Karpas-422 (cell line): Measurements from ENCODE around the gene PLEKHG4. TPM values are rescaled to one million over a fixed set of nuclear protein-coding genes. Genes with fewer than 3 reads are reported as not detected.
A peak's percentile ranks its signal among the peaks of the same experiment; 100 is the strongest.

Source experiments
- DNase-seq: peaks from one replicate; pipeline ENCODE4 v3.0.0-alpha.2; 2015
- H2AFZ ChIP-seq: fragments of 200-600 bp; sonication (generic); 2 replicates; pipeline ENCODE4 v1.6.1; 2014; ENCODE audit warnings: antibody characterized with exemption, low read length, mixed read lengths
- H3K27ac ChIP-seq: fragments of 200-600 bp; sonication (generic); 2 replicates; pipeline ENCODE4 v1.5.1; 2014; ENCODE audit warnings: mild to moderate bottlenecking, low read length, moderate library complexity
- H3K27me3 ChIP-seq: fragments of 200-600 bp; sonication (generic); 2 replicates; pipeline ENCODE4 v1.6.1; 2014; ENCODE audit warnings: low read length, mixed read lengths
- H3K36me3 ChIP-seq: fragments of 200-600 bp; sonication (generic); 2 replicates; pipeline ENCODE4 v1.6.1; 2014; ENCODE audit warnings: low read length, mixed read lengths; ENCODE audit not compliant: insufficient read depth
- H3K4me1 ChIP-seq: fragments of 200-600 bp; sonication (generic); 2 replicates; pipeline ENCODE4 v1.6.1; 2014; ENCODE audit warnings: mild to moderate bottlenecking, low read length, mixed read lengths
- H3K4me2 ChIP-seq: fragments of 200-600 bp; sonication (generic); 2 replicates; pipeline ENCODE4 v1.6.1; 2014; ENCODE audit warnings: low read length, low read depth, mild to moderate bottlenecking; ENCODE audit not compliant: poor library complexity, severe bottlenecking
- H3K4me3 ChIP-seq: fragments of 200-600 bp; sonication (generic); 2 replicates; pipeline ENCODE4 v1.5.1; 2014; ENCODE audit warnings: mild to moderate bottlenecking, antibody characterized with exemption, low read length, mixed read lengths
- H3K79me2 ChIP-seq: fragments of 200-600 bp; sonication (generic); 2 replicates; pipeline ENCODE4 v1.6.1; 2014; ENCODE audit warnings: mild to moderate bottlenecking, low read length, mixed read lengths
- H3K9ac ChIP-seq: fragments of 200-600 bp; sonication (generic); 2 replicates; pipeline ENCODE4 v1.6.0; 2014; ENCODE audit warnings: low read length
- H3K9me2 ChIP-seq: fragments of 200-600 bp; sonication (generic), shearing (Covaris generic); replicated peaks from 2 replicates; pipeline ENCODE4 v1.6.0; 2014; ENCODE audit warnings: mild to moderate bottlenecking, low read length, moderate library complexity; ENCODE audit not compliant: insufficient read depth
- H3K9me3 ChIP-seq: fragments of 300-700, 200-600 bp; sonication (generic); 2 replicates; pipeline ENCODE4 v1.6.1; 2014; ENCODE audit warnings: low read length, mixed read lengths
- H4K20me1 ChIP-seq: fragments of 200-600 bp; sonication (generic); 2 replicates; pipeline ENCODE4 v1.6.1; 2014; ENCODE audit warnings: mild to moderate bottlenecking, antibody characterized with exemption, low read length, low read depth; ENCODE audit not compliant: insufficient read depth
- total RNA-seq: library from RNA; depleted of rRNA; stranded (reverse); fragments of >200 nt; shearing (Covaris generic); gene quantifications from 2 replicates; pipeline ENCODE4 v1.2.3, GENCODE V29; 2014; ENCODE audit warnings: low replicate concordance

Gene PLEKHG4
- total RNA-seq, 1 experiment from 2014 or later, result 0.86 TPM

GRCh38 chr16:67248073-67248400, 31.3 kb upstream of the PLEKHG4 start:
- H3K27me3 ChIP-seq, result no peaks in the 10 kb centered on the region
- peak overlapping the region; percentile 88 for H3K4me3 ChIP-seq
- peaks cover 60% of the 10 kb centered on the region for H3K4me1 ChIP-seq
- H3K36me3 ChIP-seq, result no peaks in the 10 kb centered on the region
- no peaks in the 10 kb centered on the region for H3K9me3 ChIP-seq
- H3K4me2 ChIP-seq, result peak overlapping the region; percentile 95
- H2AFZ ChIP-seq, result 0 out of 2 replicates have a peak overlapping the region, but pooled peaks have one; percentile 93
- peaks cover 11% of the 10 kb centered on the region; the same call in 1 of the 2 replicates for H4K20me1 ChIP-seq
- H3K9ac ChIP-seq, result peak overlapping the region; percentile 90
- DNase-seq, result no peak
- H3K9me2 ChIP-seq, result no peaks in the 10 kb centered on the region
- peaks cover 20% of the 10 kb centered on the region for H3K79me2 ChIP-seq
- peak overlapping the region; percentile 61 for H3K27ac ChIP-seq

- no peaks in the 10 kb centered on the region for H3K9me2 ChIP-seq
- peaks cover 57% of the 10 kb centered on the region for H3K4me1 ChIP-seq
- H3K9ac ChIP-seq, result peak within 1 kb of the TSS; percentile 90
- H3K36me3 ChIP-seq, result no peaks in the 10 kb centered on the region
- peak within 1 kb of the TSS; percentile 95 for H3K4me2 ChIP-seq
- H2AFZ ChIP-seq, result peak within 1 kb of the TSS; percentile 93
- H4K20me1 ChIP-seq, result peaks cover 10% of the 10 kb centered on the region; the same call in 1 of the 2 replicates
- peaks cover 18% of the 10 kb centered on the region for H3K79me2 ChIP-seq
- no peaks in the 10 kb centered on the region for H3K9me3 ChIP-seq
- no peaks in the 10 kb centered on the region for H3K27me3 ChIP-seq
- H3K27ac ChIP-seq, result peak within 1 kb of the TSS; percentile 61
- H3K4me3 ChIP-seq, result peak within 1 kb of the TSS; percentile 88
- DNase-seq, result peak; percentile 76
Measured at GRCh38 chr16:67248401-67249177, 30.7 kb upstream of the PLEKHG4 start, which contains the start of gene SLC9A5. TSS of gene SLC9A5 (plus strand) at chr16:67248979. CDS start at chr16:67249015, 36 bp downstream.

- H2AFZ ChIP-seq, result peak overlapping the region; percentile 93; the same call in 1 of the 2 replicates
- H3K4me2 ChIP-seq, result peak overlapping the region; percentile 95
- H3K9ac ChIP-seq, result peak overlapping the region; percentile 90
- H3K79me2 ChIP-seq, result peaks cover 13% of the 10 kb centered on the region; the same call in 1 of the 2 replicates
- H3K9me2 ChIP-seq, result no peaks in the 10 kb centered on the region
- peak overlapping the region; percentile 88 for H3K4me3 ChIP-seq
- 0 out of 2 replicates have a peak, but pooled peaks cover 5% of the 10 kb centered on the region for H4K20me1 ChIP-seq
- H3K27ac ChIP-seq, result peak overlapping the region; percentile 61
- no peaks in the 10 kb centered on the region for H3K9me3 ChIP-seq
- H3K36me3 ChIP-seq, result no peaks in the 10 kb centered on the region
- peaks cover 49% of the 10 kb centered on the region for H3K4me1 ChIP-seq
- no peaks in the 10 kb centered on the region for H3K27me3 ChIP-seq
- peak; percentile 81 for DNase-seq
Measured at GRCh38 chr16:67249178-67250044, 29.9 kb upstream of the PLEKHG4 start.

GRCh38 chr16:67250045-67250327, 29.3 kb upstream of the PLEKHG4 start:
- Histone ChIP-seq H2AFZ (no peak overlapping the region), H3K4me2 (peak overlapping the region; percentile 95), H3K27ac (peak overlapping the region; percentile 61), H3K4me3 (peak overlapping the region; percentile 88), H4K20me1 (0 out of 2 replicates have a peak, but pooled peaks cover 2% of the 10 kb centered on the region), H3K9me3 (no peaks in the 10 kb centered on the region), H3K36me3 (no peaks in the 10 kb centered on the region), H3K27me3 (no peaks in the 10 kb centered on the region), H3K9me2 (no peaks in the 10 kb centered on the region), H3K79me2 (peaks cover 11% of the 10 kb centered on the region; the same call in 1 of the 2 replicates), H3K4me1 (peaks cover 43% of the 10 kb centered on the region), H3K9ac (peak overlapping the region; percentile 90)
- no peak for DNase-seq

GRCh38 chr16:67252609-67253497, 26.5 kb upstream of the PLEKHG4 start:
- no peak overlapping the region for H3K4me3 ChIP-seq
- no peaks in the 10 kb centered on the region for H3K27me3 ChIP-seq
- H3K27ac ChIP-seq, result no peak overlapping the region
- no peaks in the 10 kb centered on the region for H3K9me2 ChIP-seq
- no peaks in the 10 kb centered on the region for H3K79me2 ChIP-seq
- DNase-seq, result peak; percentile 38
- no peak overlapping the region for H2AFZ ChIP-seq
- H3K4me1 ChIP-seq, result peaks cover 29% of the 10 kb centered on the region
- no peaks in the 10 kb centered on the region for H3K9me3 ChIP-seq
- H3K9ac ChIP-seq, result no peak overlapping the region
- no peak overlapping the region for H3K4me2 ChIP-seq
- no peaks in the 10 kb centered on the region for H4K20me1 ChIP-seq
- no peaks in the 10 kb centered on the region for H3K36me3 ChIP-seq

- Histone ChIP-seq H3K9me2 (no peaks in the 10 kb centered on the region), H3K27me3 (no peaks in the 10 kb centered on the region), H4K20me1 (no peaks in the 10 kb centered on the region), H3K36me3 (no peaks in the 10 kb centered on the region), H3K79me2 (no peaks in the 10 kb centered on the region), H3K4me1 (peaks cover 9% of the 10 kb centered on the region), H3K9me3 (no peaks in the 10 kb centered on the region), H3K4me3 (no peak overlapping the region), H3K9ac (no peak overlapping the region), H2AFZ (no peak overlapping the region), H3K4me2 (no peak overlapping the region), H3K27ac (no peak overlapping the region)
- no peak for DNase-seq
Measured at GRCh38 chr16:67254801-67255552, 24.4 kb upstream of the PLEKHG4 start.

- no peaks in the 10 kb centered on the region for H3K27me3 ChIP-seq
- H3K36me3 ChIP-seq, result no peaks in the 10 kb centered on the region
- H3K9me3 ChIP-seq, result no peaks in the 10 kb centered on the region
- H3K9ac ChIP-seq, result no peak overlapping the region
- H3K9me2 ChIP-seq, result no peaks in the 10 kb centered on the region
- H4K20me1 ChIP-seq, result no peaks in the 10 kb centered on the region
- H3K27ac ChIP-seq, result no peak overlapping the region
- no peaks in the 10 kb centered on the region for H3K79me2 ChIP-seq
- H3K4me2 ChIP-seq, result no peak overlapping the region
- no peak for DNase-seq
- no peak overlapping the region for H2AFZ ChIP-seq
- H3K4me3 ChIP-seq, result no peak overlapping the region
- peaks cover 2% of the 10 kb centered on the region; the same call in 1 of the 2 replicates for H3K4me1 ChIP-seq
Measured at GRCh38 chr16:67255553-67256221, 23.6 kb upstream of the PLEKHG4 start.
